ENCODE results near the gene TEX38. TPM values are rescaled to one million over a fixed set of nuclear protein-coding genes. Genes with fewer than 3 reads are reported as not detected.

TEX38 gene
- total and polyA plus RNA-seq, 10 of the 15 experiments (the other 5 are each of a cell fraction or from before 2014, with no cell fraction given): 0.07 to 0.32 (median 0.15) TPM; not detected in 7

DNA sequence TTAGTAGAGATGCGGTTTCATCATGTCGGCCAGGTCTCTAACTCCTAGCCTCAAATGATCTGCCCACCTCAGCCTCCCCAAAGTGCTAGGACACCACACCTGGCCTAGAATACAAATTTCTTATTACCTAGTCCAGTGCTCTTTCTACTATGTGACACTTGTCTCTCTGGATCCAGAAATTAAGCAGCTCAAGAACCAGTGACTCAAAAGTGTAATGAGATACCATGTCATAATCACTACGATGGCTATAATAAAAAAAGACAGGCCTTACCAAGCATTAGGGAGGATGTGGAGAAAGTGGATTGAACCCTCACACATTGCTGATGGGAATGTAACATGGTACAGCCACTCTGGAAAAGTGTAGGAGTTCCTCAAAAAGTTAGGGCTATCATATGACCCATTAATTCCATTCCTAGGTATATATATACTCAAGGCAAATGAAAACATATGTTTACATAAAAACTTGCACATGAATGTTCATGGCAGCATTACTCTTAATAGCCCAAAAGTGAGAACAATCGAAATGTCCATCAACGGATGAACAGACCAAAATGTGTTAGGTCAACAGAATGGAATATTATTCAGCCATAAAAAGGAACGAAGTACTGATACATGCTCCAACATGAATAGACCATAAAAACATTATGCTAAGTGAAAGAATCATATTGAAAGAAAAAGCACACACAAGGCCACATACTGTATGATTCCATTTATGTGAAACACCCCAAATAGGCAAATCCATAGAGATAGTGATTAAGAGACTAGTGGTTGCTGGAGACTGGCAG lies 8.3 kb downstream of the TEX38 start:
- DNase-seq (ENCODE audit: low read depth, low spot score): no peak
- no TSS peak for BruUV-seq (replicated peaks)
- Histone ChIP-seq H3K4me3 (no peak overlapping the region), H3K4me2 (ENCODE audit: control insufficient read depth, insufficient read depth) (no peak overlapping the region), H3K27ac (ENCODE audit: control insufficient read depth, insufficient read depth) (no peak overlapping the region), H3K9me3 (replicated peaks; ENCODE audit: control insufficient read depth, insufficient read depth, low read length) (no peaks in the 10 kb centered on the region), H3K9ac (ENCODE audit: control insufficient read depth, insufficient read depth, low read length) (no peak overlapping the region), H2AFZ (ENCODE audit: control insufficient read depth, low read depth, low read length) (no peak overlapping the region), H3K79me2 (ENCODE audit: control insufficient read depth, insufficient read depth, low read length) (no peaks in the 10 kb centered on the region), H3K27me3 (replicated peaks in 1 of 2; ENCODE audit: control insufficient read depth in 2 of 2, insufficient read depth in 2 of 2, low read length in 1 of 2) (no peaks in the 10 kb centered on the region), H3K4me1 (ENCODE audit: control insufficient read depth, insufficient read depth, low read length) (peaks cover 8% of the 10 kb centered on the region), H4K20me1 (ENCODE audit: control insufficient read depth, insufficient read depth) (no peaks in the 10 kb centered on the region), H3K36me3 (ENCODE audit: control insufficient read depth in 2 of 2, insufficient read depth in 2 of 2, low read length in 1 of 2) (peaks cover 7 to 34% of the 10 kb centered on the region in 2 experiments)
- no peak for FAIRE-seq
- WGBS (ENCODE audit: insufficient coverage, insufficient replicate concordance, low lambda C conversion rate, missing lambda C conversion rate): 98% methylated on average over 6 of the region's 6 CpGs
- TF ChIP-seq, protein P1, sequence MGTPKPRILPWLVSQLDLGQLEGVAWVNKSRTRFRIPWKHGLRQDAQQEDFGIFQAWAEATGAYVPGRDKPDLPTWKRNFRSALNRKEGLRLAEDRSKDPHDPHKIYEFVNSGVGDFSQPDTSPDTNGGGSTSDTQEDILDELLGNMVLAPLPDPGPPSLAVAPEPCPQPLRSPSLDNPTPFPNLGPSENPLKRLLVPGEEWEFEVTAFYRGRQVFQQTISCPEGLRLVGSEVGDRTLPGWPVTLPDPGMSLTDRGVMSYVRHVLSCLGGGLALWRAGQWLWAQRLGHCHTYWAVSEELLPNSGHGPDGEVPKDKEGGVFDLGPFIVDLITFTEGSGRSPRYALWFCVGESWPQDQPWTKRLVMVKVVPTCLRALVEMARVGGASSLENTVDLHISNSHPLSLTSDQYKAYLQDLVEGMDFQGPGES (IDR thresholded peaks at IDR 0.05): no peak
- TF ChIP-seq ZNF274 (IDR thresholded peaks at IDR 0.05; ENCODE audit: insufficient read depth, insufficient read length): no peak
- TF ChIP-seq RELA (IDR thresholded peaks at IDR 0.05; ENCODE audit: borderline replicate concordance, partially characterized antibody): no peak
- TF ChIP-seq NRF1 (conservative IDR thresholded peaks at IDR 0.05; ENCODE audit: low read depth, low read length): no peak
- no peak for TF ChIP-seq IRF4 (IDR thresholded peaks at IDR 0.05; ENCODE audit: low read depth, low read length)
- intact Hi-C loops (cut with micrococcal nuclease; ENCODE audit: unreplicated experiment): no loop called here
- ChIA-PET SMC1A (ENCODE audit: uncharacterized antibody, unreplicated experiment) (no interaction called here), RAD21 (ENCODE audit: unreplicated experiment) (no interaction called here), CTCF (no interaction called here), POLR2A (no interaction called here)
- in situ Hi-C loops (cut with MboI): no loop called here
- no peak for ATAC-seq

All from GM12878 (cell line).